Stimulated activated naive CD4-positive, alpha-beta T cell (primary cell): ENCODE results near the gene OSTC.

Experiments used
- DNase-seq, 6 experiments: peaks; one replicate each; lab custom pipeline; 2025; lab: John Stamatoyannopoulos, UW

The OSTC gene

DNA sequence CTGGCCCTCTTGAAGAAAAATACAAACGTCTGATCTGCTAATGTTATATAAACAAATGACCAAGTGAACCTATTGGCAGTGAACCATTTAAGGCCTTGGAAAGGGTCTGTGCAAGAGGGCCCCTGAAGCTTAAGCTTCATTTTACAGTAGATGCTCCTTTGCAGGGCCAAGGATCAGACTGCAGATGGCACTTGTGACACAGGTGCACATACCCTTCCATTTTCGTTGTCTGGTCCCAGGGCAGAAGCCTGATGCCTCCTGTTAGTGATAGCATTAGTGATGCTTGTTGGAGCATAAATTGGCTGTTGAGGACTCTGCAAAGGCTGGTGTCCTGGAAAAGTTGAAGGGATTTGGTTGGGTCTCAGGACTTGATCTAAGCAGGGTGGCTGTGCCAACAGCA, 65.9 kb downstream of the OSTC start:
- DNase-seq, result no peak

- no peak for DNase-seq
These were observed 67.0 kb downstream of the OSTC start for GRCh38 chr4:108717386-108717785.
